ENCODE measurements around the gene TNNT1.

DNA sequence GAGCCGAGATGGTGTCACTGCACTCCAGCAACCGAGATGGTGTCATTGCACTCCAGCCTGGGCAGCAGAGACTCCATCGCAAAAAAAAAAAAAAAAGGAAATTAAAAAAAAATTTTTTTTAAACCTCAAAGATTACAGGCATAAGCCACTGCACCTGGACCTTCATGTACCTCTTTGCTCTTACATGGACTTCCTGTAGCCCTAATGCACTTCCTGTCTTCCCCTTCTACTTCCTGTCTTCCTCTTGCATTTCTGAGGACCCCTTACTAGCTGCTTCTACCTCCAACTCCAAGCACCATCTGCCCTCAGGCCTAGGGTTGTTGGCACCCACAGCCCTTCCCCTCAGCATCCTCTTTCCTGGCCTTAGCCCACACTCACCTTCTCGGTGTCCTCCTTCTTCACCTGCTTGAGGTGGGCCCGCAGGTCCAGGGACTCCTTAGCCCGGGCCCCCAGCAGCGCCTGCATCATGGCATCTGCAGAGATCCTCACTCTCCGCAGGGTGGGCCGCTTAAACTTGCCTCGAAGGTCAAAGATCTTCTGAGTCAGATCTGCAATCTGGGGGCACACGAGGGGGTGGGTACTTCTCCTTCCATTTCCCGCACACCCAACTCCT, 4.8 kb upstream of the TNNT1 start:
- TF ChIP-seq, protein P1, sequence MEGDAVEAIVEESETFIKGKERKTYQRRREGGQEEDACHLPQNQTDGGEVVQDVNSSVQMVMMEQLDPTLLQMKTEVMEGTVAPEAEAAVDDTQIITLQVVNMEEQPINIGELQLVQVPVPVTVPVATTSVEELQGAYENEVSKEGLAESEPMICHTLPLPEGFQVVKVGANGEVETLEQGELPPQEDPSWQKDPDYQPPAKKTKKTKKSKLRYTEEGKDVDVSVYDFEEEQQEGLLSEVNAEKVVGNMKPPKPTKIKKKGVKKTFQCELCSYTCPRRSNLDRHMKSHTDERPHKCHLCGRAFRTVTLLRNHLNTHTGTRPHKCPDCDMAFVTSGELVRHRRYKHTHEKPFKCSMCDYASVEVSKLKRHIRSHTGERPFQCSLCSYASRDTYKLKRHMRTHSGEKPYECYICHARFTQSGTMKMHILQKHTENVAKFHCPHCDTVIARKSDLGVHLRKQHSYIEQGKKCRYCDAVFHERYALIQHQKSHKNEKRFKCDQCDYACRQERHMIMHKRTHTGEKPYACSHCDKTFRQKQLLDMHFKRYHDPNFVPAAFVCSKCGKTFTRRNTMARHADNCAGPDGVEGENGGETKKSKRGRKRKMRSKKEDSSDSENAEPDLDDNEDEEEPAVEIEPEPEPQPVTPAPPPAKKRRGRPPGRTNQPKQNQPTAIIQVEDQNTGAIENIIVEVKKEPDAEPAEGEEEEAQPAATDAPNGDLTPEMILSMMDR (IDR thresholded peaks at IDR 0.05), result no peak
- no peak for TF ChIP-seq POLR2A (IDR thresholded peaks at IDR 0.05)
- TF ChIP-seq POLR2AphosphoS5 (IDR thresholded peaks at IDR 0.05), result no peak
- TF ChIP-seq EP300 (IDR thresholded peaks at IDR 0.05; ENCODE audit: low read depth), result no peak

All from transverse colon (tissue), 4 donors.